ENCODE measurements around the gene TMEM164. TPM values are rescaled to one million over a fixed set of nuclear protein-coding genes. Genes with fewer than 3 reads are reported as not detected.

TMEM164 gene
- total and polyA plus RNA-seq, 7 donors: 14.5 to 42.4 (median 31.7) TPM

- Histone ChIP-seq H3K27ac (peak overlapping the region; percentile 9), H3K4me1 (peaks cover 29% of the 10 kb centered on the region), H3K9me3 (no peaks in the 10 kb centered on the region), H3K36me3 (ENCODE audit: insufficient read depth in 1 of 2, low read depth in 1 of 2) (peaks cover 0 to 11% of the 10 kb centered on the region in 2 donors), H3K27me3 (ENCODE audit: insufficient read depth in 3 of 3, low read length in 2 of 3) (peaks cover 0 to 15% (median 0%) of the 10 kb centered on the region in 3 donors), H3K4me3 (peak overlapping the region; percentile 73)
- no peak for TF ChIP-seq CTCF (IDR thresholded peaks at IDR 0.05)
- DNase-seq: no peak
- intact Hi-C loops (cut with DNase I): loop anchor here in 1 of 2 donors (10.0 kb wide), 1 partner anchor 81 kb away; no protein-coding TSS in a partner anchor
- WGBS, 3 donors: 42 to 63% (median 61%) methylated on average over 2 of the region's 2 CpGs
- no peak for ATAC-seq
Measured at GRCh38 chrX:110006161-110006560, 3.2 kb downstream of the TMEM164 start.

- H3K27me3 ChIP-seq (ENCODE audit: insufficient read depth in 3 of 3, low read length in 2 of 3): peaks cover 0 to 19% (median 0%) of the 10 kb centered on the region in 3 donors
- 39 to 48% (median 41%) methylated on average over 3 of the region's 3 CpGs for WGBS, 3 donors
- peak overlapping the region; percentile 73 for H3K4me3 ChIP-seq
- DNase-seq (no peak), ATAC-seq (no peak)
- peaks cover 0 to 19% of the 10 kb centered on the region in 2 donors for H3K36me3 ChIP-seq (ENCODE audit: insufficient read depth in 1 of 2, low read depth in 1 of 2)
- intact Hi-C loops (cut with DNase I): loop anchor here in 1 of 2 donors (10.0 kb wide), 1 partner anchor 82 kb away; no protein-coding TSS in a partner anchor
- H3K27ac ChIP-seq: peak overlapping the region; percentile 62
- H3K9me3 ChIP-seq: no peaks in the 10 kb centered on the region
- peaks cover 31% of the 10 kb centered on the region for H3K4me1 ChIP-seq
- TF ChIP-seq CTCF (IDR thresholded peaks at IDR 0.05): no peak
Measured at GRCh38 chrX:110006821-110007375, 4.0 kb downstream of the TMEM164 start.

- Histone ChIP-seq H3K27ac (peak overlapping the region; percentile 62), H3K4me3 (no peak overlapping the region), H3K36me3 (ENCODE audit: insufficient read depth in 1 of 2, low read depth in 1 of 2) (peaks cover 0 to 23% of the 10 kb centered on the region in 2 donors), H3K4me1 (peaks cover 40% of the 10 kb centered on the region), H3K9me3 (no peaks in the 10 kb centered on the region), H3K27me3 (ENCODE audit: insufficient read depth in 3 of 3, low read length in 2 of 3) (peaks cover 0 to 18% (median 0%) of the 10 kb centered on the region in 3 donors)
- ATAC-seq: no peak
- no peak for TF ChIP-seq CTCF (IDR thresholded peaks at IDR 0.05)
- 80 to 94% (median 84%) methylated on average over 3 of the region's 3 CpGs for WGBS, 3 donors
- no peak for DNase-seq
- intact Hi-C loops (cut with DNase I): loop anchor here in 1 of 2 donors (10.0 kb wide), 1 partner anchor 83 kb away; no protein-coding TSS in a partner anchor
Measured at GRCh38 chrX:110008011-110008635, 5.2 kb downstream of the TMEM164 start.

GRCh38 chrX:110012818-110013485 is 10.0 kb downstream of the TMEM164 start:
- ATAC-seq (peak in 1 of 4 donors; percentile 29), DNase-seq (no peak)
- 42 to 52% (median 44%) methylated on average over 3 of the region's 3 CpGs for WGBS, 3 donors
- H3K4me1 ChIP-seq: peaks cover 24% of the 10 kb centered on the region
- intact Hi-C loops (cut with DNase I): no loop called here
- H3K9me3 ChIP-seq: no peaks in the 10 kb centered on the region
- H3K27me3 ChIP-seq (ENCODE audit: insufficient read depth in 3 of 3, low read length in 2 of 3): peaks cover 0 to 12% (median 0%) of the 10 kb centered on the region in 3 donors
- H3K36me3 ChIP-seq (ENCODE audit: insufficient read depth in 1 of 2, low read depth in 1 of 2): peaks cover 0 to 27% of the 10 kb centered on the region in 2 donors
- peak overlapping the region; percentile 46 for H3K27ac ChIP-seq
- no peak for TF ChIP-seq CTCF (IDR thresholded peaks at IDR 0.05)
- H3K4me3 ChIP-seq: no peak overlapping the region
